ENCODE data around the gene SLC2A6. TPM values are rescaled to one million over a fixed set of nuclear protein-coding genes. Genes with fewer than 3 reads are reported as not detected.

The SLC2A6 gene
- total and polyA plus RNA-seq, 2 of the 8 experiments (the other 6 are each of a cell fraction or from before 2014, with no cell fraction given), result 16.6 to 17.8 TPM

GRCh38 chr9:133517711-133518110 is 38.8 kb upstream of the SLC2A6 start (continued):
- TF ChIP-seq CHD7 (IDR thresholded peaks at IDR 0.05; ENCODE audit: insufficient replicate concordance, low read length), result no peak
- no peak for TF ChIP-seq SIX5 (IDR thresholded peaks at IDR 0.05; ENCODE audit: low read depth, low read length)
- TF ChIP-seq RAD21 (IDR thresholded peaks at IDR 0.05 in 1 of 2, conservative IDR thresholded peaks at IDR 0.05 in 1 of 2; ENCODE audit: low read depth in 2 of 2, low read length in 2 of 2), result no peak
- TF ChIP-seq POU5F1 (IDR thresholded peaks at IDR 0.05; ENCODE audit: low read depth, low read length), result no peak
- TF ChIP-seq RXRA (IDR thresholded peaks at IDR 0.05; ENCODE audit: insufficient read depth, low read depth, low read length), result no peak
